D721Med (cell line): ENCODE data around the gene HECW1.
"Not testable (repeated sequence)": the region's sequence is repeated elsewhere in the genome, so short reads cannot be mapped to it uniquely, and the experiment has no call there.

Experiments used
- DNase-seq: peaks from one replicate; pipeline ENCODE4 v3.0.0; 2011; ENCODE audit warnings: low spot score; ENCODE audit not compliant: insufficient read length
- FAIRE-seq: peaks from 2 replicates; lab custom pipeline; 2011; peaks lifted over from hg19 to GRCh38; lab: Jason Lieb, UNC
- TF ChIP-seq, protein P1 (sequence below): IDR thresholded peaks from 2 replicates; pipeline ENCODE4 v1.5.1; 2012; ENCODE audit warnings: mild to moderate bottlenecking, control low read depth; ENCODE audit not compliant: insufficient read depth; ENCODE audit errors: missing control alignments

The HECW1 gene

DNA sequence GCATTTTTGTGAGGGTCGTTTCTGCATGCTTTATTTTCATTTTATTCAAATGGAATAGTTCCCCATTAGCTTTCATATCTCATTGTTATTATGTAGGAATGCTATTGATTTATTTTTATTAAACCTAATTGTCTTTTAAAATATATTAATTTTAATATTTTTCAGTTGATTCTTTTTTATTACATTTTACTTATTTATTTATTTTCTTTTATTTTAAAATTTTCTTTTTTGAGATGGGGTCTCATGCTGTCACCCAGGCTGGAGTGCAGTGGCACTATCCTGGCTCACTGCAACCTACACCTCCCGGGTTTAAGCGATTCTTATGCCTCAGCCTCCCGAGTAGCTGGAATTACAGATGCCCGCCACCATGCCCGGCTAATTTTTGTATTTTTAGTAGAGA is 463.1 kb downstream of the HECW1 start:
- no peak for DNase-seq
- TF ChIP-seq, protein P1, sequence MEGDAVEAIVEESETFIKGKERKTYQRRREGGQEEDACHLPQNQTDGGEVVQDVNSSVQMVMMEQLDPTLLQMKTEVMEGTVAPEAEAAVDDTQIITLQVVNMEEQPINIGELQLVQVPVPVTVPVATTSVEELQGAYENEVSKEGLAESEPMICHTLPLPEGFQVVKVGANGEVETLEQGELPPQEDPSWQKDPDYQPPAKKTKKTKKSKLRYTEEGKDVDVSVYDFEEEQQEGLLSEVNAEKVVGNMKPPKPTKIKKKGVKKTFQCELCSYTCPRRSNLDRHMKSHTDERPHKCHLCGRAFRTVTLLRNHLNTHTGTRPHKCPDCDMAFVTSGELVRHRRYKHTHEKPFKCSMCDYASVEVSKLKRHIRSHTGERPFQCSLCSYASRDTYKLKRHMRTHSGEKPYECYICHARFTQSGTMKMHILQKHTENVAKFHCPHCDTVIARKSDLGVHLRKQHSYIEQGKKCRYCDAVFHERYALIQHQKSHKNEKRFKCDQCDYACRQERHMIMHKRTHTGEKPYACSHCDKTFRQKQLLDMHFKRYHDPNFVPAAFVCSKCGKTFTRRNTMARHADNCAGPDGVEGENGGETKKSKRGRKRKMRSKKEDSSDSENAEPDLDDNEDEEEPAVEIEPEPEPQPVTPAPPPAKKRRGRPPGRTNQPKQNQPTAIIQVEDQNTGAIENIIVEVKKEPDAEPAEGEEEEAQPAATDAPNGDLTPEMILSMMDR, result no peak
- no peak for FAIRE-seq

DNA sequence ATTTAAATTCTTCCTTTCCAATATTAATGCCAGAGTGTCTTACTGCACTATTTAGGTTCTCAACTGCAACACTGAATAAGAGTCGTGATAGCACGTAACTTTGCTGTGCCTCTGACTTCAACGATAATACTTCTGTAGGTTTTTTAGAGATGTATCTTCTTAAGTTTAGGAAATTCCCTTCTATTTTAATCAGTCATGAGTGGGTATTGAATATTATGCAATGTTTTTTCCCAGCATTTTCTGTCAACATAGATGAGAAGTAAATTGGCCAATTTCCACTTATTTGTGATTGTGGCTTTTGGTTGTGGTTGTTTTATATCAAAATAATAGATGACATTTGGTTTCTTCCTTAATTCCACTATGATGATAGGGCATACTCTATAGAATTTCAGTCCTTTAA is 463.8 kb downstream of the HECW1 start:
- TF ChIP-seq, protein P1, result no peak
- FAIRE-seq (no peak), DNase-seq (no peak)

DNA sequence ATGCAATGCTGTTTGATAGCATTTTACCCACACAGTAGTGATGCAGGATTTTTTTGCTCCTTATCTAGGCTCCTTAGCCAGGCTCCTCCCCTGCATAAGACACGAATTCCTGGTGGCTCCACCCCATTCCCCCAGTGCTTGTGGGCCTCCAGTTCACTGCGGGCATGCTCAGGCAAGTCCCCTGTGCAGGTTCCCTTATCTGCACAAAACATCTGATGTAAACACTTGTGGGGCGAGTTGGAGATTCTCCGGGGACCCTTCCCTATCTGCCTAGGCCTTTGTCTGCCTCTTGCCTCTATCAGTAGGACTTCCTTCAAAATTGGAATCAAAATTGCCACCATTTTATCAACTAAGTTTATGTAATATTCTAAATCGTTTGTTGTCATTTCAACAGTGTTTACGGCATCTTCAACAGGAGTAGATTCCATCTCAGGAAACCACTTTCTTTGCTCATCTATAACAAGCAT is 465.1 kb downstream of the HECW1 start:
- FAIRE-seq (peak; percentile 48), DNase-seq (no peak)

DNA sequence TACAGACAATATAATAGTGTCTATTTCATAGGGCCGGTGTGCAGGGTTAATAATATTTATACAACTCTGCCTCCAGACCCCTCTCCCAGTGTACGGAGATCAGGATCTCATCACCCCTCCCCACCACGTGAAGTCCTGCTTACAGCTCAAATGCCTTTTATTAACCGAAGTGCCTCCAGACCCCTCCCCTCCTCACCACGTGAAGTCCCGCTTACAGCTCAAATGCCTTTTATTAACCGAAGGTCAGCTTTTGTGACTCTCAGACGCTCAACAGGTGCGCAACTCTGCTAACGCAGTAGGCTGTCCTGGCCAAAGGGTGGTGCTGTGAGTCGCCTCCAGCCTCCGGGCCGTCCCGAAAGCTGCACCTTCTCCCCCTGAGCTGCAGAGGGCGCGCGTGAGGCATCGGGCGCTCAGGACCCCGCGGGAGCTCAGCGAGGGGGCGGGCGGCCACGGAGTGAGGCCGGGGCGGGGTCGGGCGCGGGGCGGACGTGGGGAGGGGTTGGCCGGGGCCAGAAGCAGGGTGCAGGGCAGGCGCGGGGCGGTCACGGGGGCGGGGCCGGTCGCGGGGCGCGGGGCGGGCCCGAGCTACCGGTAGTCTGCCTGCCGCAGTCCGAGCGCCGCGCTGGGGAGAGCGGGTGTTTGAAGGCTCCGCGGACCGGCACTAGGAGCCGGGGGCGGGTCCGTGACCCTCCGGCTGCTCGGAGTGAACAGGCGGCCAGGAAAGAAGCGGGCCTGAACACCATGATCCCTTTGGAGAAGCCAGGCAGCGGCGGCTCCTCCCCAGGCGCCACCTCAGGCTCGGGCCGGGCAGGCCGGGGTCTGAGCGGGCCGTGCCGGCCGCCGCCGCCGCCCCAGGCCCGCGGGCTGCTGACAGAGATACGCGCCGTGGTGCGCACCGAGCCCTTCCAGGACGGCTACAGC is 470.3 kb downstream of the HECW1 start, which contains the start of gene STK17A:
Gene STK17A (plus strand): TSS at position 606 of the 921 bp plus-strand sequence. CDS start 136 bp downstream, at position 742.
- FAIRE-seq, result no peak
- DNase-seq, result peak; percentile 58
- TF ChIP-seq, protein P1, result peak; percentile 100

More for the DNA sequence above, 465.1 kb downstream of the HECW1 start:
- TF ChIP-seq, protein P1, result no peak

DNA sequence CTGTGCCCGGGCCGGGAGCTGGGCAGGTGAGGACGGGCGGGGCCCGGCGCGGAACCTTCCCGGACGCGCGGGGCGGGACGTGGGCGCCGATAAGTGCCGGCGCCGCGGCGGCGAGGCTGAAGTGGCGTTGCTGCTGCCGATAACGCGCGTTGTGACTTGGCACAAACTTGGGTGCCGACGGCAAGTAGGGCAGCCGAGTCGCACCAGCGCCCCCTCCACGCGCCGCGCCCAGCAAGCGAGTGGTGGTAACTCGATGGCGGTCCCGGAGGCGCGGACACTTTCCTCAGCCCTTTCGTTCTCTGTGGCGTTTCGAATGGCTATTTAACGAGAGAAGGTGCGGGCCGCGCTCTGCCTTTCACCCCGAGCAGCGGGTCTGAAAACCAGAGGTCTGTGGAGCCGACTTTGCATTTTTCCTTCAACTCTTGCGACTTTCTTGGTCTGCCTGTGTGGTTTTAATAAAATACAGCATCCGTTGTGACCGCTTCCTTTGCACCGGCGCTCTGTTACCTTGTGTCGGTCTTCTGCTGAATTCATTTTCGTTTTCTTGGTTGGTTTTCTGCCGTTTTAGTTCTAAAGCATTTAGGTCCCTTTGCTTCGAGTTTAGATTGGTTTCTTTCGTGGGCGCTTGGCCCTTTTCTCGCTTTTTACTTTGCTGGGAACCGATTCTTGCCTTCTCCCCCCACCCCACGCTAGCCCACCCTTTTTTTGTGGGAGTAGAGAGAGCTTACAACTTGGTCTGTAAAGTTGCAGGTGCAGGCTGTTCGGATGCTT is 471.2 kb downstream of the HECW1 start:
- TF ChIP-seq, protein P1, result peak; percentile 38
- DNase-seq (no peak), FAIRE-seq (no peak)

DNA sequence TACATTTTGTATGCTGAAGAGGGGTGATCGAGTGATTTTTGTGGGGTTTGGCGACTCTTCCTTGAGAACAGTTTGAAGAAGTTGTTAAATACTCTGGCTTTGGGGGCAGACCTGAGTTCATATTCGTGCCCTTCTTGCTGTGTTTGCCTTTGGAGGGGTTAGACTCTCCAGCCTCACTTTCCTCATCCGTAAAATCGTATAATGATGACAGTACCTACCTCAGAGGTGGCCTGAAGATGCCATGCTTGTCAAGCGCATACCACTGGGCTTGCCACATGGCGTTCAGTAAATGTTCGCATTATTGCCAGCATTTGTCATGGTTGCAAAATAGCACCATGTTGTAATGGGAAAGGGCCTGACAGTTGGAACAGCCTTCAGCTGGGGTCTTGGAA is 471.7 kb downstream of the HECW1 start:
- FAIRE-seq, result no peak
- DNase-seq, result no peak
- TF ChIP-seq, protein P1, result no peak

DNA sequence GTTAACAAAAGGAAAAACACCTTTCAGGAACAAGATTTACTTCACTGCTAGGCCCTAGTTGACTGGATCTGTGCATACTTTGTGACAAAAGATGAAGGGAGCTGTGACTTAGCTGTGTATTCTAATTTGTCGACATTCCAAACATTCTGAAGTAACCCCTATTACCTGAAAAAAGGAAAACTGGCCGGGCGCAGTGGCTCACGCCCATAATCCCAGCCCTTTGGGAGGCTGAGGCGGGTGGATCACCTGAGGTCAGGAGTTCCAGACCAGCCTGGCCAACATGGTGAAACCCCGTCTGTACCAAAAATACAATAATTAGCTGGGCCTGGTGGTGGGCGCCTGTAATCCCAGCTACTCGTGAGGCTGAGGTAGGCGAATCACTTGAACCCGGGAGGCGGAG is 472.3 kb downstream of the HECW1 start:
- DNase-seq, FAIRE-seq: not testable (repeated sequence)
